Esophagus muscularis mucosa (tissue), 4 donors: Measurements from ENCODE around the gene LRMDA. TPM values are rescaled to one million over a fixed set of nuclear protein-coding genes. Genes with fewer than 3 reads are reported as not detected.

Experiments used
- DNase-seq: peaks from one replicate; pipeline ENCODE4 v3.0.0-alpha.2; 2017; ENCODE audit errors: extremely low spot score
- H3K27ac ChIP-seq, 4 donors: fragments of 200-600 bp; sonication (generic); replicated peaks in 1 of 4; 1 replicate in 3 of 4; 2 replicates in 1 of 4; pipeline ENCODE4 v1.5.1; 2016 to 2019; ENCODE audit warnings: mild to moderate bottlenecking in 1 of 4
- H3K27me3 ChIP-seq, 4 donors: fragments of 200-600 bp; sonication (generic); one replicate each; pipeline versions ENCODE4 v1.5.1 to v1.6.0; 2016 to 2019
- H3K36me3 ChIP-seq, 4 donors: fragments of 200-600 bp; sonication (generic); one replicate each; pipeline ENCODE4 v1.5.1; 2016 to 2019
- H3K4me1 ChIP-seq, 4 donors: fragments of 200-600 bp; sonication (generic); one replicate each; pipeline ENCODE4 v1.5.1; 2016 to 2019
- H3K4me3 ChIP-seq, 4 donors: fragments of 200-600 bp; sonication (generic); 1 replicate in 2 of 4; 2 replicates in 2 of 4; pipeline ENCODE4 v1.5.1; 2016 to 2019; ENCODE audit warnings: mild to moderate bottlenecking in 4 of 4, moderate library complexity in 1 of 4
- H3K9me3 ChIP-seq, 4 donors: fragments of 200-600 bp; sonication (generic); 1 replicate in 3 of 4; 2 replicates in 1 of 4; pipeline ENCODE4 v1.5.1; 2016 to 2019
- CTCF ChIP-seq, 3 experiments: fragments of 200-600 bp in 2 of 3; fragments of 450-650 bp in 1 of 3; sonication (generic) in 2 of 3; IDR thresholded peaks; one replicate each; pipeline ENCODE4 v1.5.1; 2017 to 2019; ENCODE audit warnings: antibody characterized with exemption in 3 of 3, mild to moderate bottlenecking in 2 of 3, moderate library complexity in 1 of 3
- EP300 ChIP-seq: sonication (generic); formaldehyde crosslinking; IDR thresholded peaks from one replicate; pipeline ENCODE4 v1.6.1; 2017; ENCODE audit warnings: antibody characterized with exemption
- POLR2A ChIP-seq: fragments of 450-650 bp; IDR thresholded peaks from one replicate; pipeline ENCODE4 v1.6.1; 2017; ENCODE audit warnings: antibody characterized with exemption, moderate library complexity, mild to moderate bottlenecking, low read depth
- POLR2AphosphoS5 ChIP-seq, 2 donors: sonication (generic); formaldehyde crosslinking; IDR thresholded peaks; one replicate each; pipeline ENCODE4 v1.6.1; 2017; ENCODE audit warnings: antibody characterized with exemption in 2 of 2
- WGBS: methylation state at CpG from one replicate; pipeline ENCODE4 v1.1.5; 2018; 5-methylcytosine and 5-hydroxymethylcytosine counted together
- intact Hi-C: fragments of 100-400 bp; cut with DNase I; formaldehyde crosslinking; loops from one replicate; pipeline ENCODE4 v1.15.1; 2023
- total RNA-seq, 4 donors: library from RNA; depleted of rRNA; stranded (reverse); fragments of >200 nt; gene quantifications; one replicate each; pipeline versions ENCODE4 v1.1.0 to v1.2.1, GENCODE V29; 2016

The LRMDA gene
- total RNA-seq, 4 donors from 2014 or later = 14.3 to 34.9 (median 26.5) TPM

DNA sequence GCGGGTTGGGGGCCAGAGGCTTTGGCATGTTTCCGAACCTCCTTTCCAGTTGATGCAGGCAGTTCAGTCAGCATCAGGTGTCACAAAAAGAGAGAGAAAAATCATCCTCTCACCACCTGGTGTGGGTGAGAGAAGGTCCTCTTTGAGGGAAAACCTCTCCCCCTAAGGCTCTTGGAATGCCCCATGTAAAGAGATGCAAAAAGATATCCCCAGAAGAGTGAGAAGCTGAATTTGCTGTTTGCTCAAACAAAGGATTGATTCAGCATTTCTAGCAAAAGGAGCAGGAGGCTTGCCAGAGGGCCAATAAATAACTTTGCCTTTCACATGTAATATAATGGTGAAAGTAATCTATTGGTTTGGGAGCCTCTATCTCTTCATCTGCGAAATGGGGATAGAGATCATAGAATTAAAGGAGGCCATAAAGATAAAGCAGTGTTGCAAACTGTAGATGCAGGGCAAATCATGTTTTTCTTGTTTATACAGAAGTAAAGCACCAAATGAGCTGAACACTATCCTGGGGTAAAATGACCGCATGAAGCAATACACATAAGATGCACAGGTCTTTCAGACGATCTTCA lies 425.9 kb downstream of the LRMDA start:
- H3K4me3 ChIP-seq = no peak overlapping the region
- no peaks in the 10 kb centered on the region for H3K27me3 ChIP-seq
- intact Hi-C loops = no loop called here
- no peaks in the 10 kb centered on the region for H3K9me3 ChIP-seq
- H3K4me1 ChIP-seq = no peaks in the 10 kb centered on the region
- TF ChIP-seq CTCF (IDR thresholded peaks at IDR 0.05) (no peak), POLR2A (no peak), POLR2AphosphoS5 (IDR thresholded peaks at IDR 0.05) (no peak), EP300 (no peak)
- DNase-seq = peak; percentile 79
- H3K36me3 ChIP-seq = no peaks in the 10 kb centered on the region
- no peak overlapping the region for H3K27ac ChIP-seq
- 92% methylated on average over 5 of the region's 5 CpGs for WGBS

- intact Hi-C loops = no loop called here
- Histone ChIP-seq H3K4me1 (no peaks in the 10 kb centered on the region), H3K36me3 (no peaks in the 10 kb centered on the region), H3K27me3 (no peaks in the 10 kb centered on the region), H3K4me3 (no peak overlapping the region), H3K9me3 (no peaks in the 10 kb centered on the region), H3K27ac (no peak overlapping the region)
- TF ChIP-seq EP300 (no peak), POLR2AphosphoS5 (IDR thresholded peaks at IDR 0.05) (no peak), POLR2A (no peak), CTCF (IDR thresholded peaks at IDR 0.05) (no peak)
- peak; percentile 62 for DNase-seq
- 100% methylated on average over 2 of the region's 4 CpGs for WGBS
Measured at GRCh38 chr10:75857896-75858295, 426.5 kb downstream of the LRMDA start.

DNA sequence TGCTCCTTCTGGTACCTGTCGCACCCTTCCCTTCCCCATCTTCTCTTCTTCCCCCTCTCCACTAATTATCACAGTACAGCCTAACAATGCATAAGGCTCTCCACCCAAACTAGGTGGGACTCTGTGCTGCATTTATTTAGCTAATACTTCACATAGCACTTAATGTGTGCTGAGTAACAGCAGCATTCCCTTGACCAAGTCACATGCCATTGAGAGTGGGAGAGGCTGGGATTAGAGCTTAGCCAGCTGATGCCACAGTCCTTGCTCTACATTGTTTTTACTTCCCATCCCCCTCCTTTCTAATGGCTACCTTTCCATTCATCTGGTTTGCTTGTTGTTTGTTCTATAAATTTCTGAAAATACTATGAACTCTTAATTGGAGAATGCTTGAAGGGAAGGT lies 426.9 kb downstream of the LRMDA start:
- peak; percentile 47 for DNase-seq
- H3K27me3 ChIP-seq = no peaks in the 10 kb centered on the region
- H3K4me3 ChIP-seq = no peak overlapping the region
- H3K4me1 ChIP-seq = no peaks in the 10 kb centered on the region
- H3K9me3 ChIP-seq = no peaks in the 10 kb centered on the region
- intact Hi-C loops = no loop called here
- no peak for TF ChIP-seq POLR2AphosphoS5 (IDR thresholded peaks at IDR 0.05)
- TF ChIP-seq CTCF (IDR thresholded peaks at IDR 0.05) = no peak
- TF ChIP-seq POLR2A = no peak
- TF ChIP-seq EP300 = no peak
- 100% methylated on average over 1 of the region's 1 CpG for WGBS
- no peak overlapping the region for H3K27ac ChIP-seq
- no peaks in the 10 kb centered on the region for H3K36me3 ChIP-seq

DNA sequence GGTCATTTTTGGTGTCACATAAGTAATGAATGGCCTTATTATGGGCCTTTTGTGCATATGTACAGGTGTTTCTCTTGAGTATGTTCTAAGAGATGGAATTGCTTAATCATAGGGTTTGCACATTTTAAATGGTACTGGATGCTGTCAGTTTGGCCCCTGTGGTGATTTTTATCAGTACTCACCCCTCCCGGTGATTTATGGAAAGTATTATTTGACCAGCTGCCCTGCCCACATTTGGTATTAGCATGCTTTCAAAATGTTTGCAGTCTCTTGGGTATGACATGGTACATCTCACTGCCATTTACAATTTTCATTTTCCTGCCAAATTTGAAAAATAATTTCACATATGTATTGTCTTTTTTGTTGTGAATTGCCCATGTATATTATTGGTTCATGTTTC lies 427.7 kb downstream of the LRMDA start:
- Histone ChIP-seq H3K9me3 (no peaks in the 10 kb centered on the region), H3K36me3 (no peaks in the 10 kb centered on the region), H3K27me3 (no peaks in the 10 kb centered on the region), H3K27ac (no peak overlapping the region), H3K4me1 (no peaks in the 10 kb centered on the region), H3K4me3 (no peak overlapping the region)
- 100% methylated on average over 1 of the region's 1 CpG for WGBS
- TF ChIP-seq EP300 (no peak), POLR2AphosphoS5 (IDR thresholded peaks at IDR 0.05) (no peak), CTCF (IDR thresholded peaks at IDR 0.05) (no peak)
- intact Hi-C loops = no loop called here
- peak; percentile 4 for DNase-seq

GRCh38 chr10:75860009-75860408 lies 428.6 kb downstream of the LRMDA start:
- no peak overlapping the region for H3K4me3 ChIP-seq
- H3K27me3 ChIP-seq = no peaks in the 10 kb centered on the region
- DNase-seq = no peak
- no peak overlapping the region for H3K27ac ChIP-seq
- no peaks in the 10 kb centered on the region for H3K9me3 ChIP-seq
- intact Hi-C loops = no loop called here
- H3K36me3 ChIP-seq = no peaks in the 10 kb centered on the region
- WGBS = 81% methylated on average over 6 of the region's 6 CpGs
- no peaks in the 10 kb centered on the region for H3K4me1 ChIP-seq
- TF ChIP-seq EP300 = no peak
